GM12872 (cell line): ENCODE results near the gene TMEM106B.

Experiments
- TF ChIP-seq, protein P1 (sequence below): IDR thresholded peaks from 3 replicates; pipeline ENCODE4 v1.5.1; 2011; ENCODE audit warnings: low read depth, mild to moderate bottlenecking, low read length, moderate library complexity; ENCODE audit not compliant: insufficient read depth

Gene TMEM106B

DNA sequence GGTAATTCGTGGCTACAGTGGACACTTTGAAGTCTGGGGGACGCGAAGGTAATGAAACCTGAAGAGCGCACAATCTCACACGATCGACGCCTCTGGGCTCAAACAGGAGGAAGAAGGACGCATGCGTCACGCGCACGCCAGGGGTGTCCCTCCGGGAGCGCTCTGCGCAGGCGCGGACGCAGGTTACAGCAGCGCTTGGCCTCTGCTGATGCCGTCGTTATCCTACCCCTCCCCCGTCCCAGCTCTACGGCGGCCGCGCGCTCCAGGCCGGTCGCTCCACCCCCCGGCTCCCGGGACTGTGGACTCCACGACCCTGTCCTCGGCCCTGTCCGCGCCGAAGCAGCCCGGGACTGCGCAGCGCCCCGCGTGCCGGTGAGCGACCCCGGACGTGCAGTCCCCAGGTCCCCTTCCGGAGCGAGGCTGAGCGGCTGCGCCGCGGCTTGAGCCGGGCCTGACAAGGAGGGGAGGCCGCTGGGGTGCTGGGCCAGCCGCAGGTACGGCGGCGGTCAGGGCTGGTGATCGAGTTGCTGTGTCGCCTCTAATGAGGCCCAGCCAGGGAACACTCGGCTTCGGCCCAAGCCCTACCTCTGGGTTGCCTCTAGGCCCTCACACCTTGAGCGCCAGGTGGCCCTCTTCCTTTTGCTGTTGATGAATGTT is at the start of gene TMEM106B:
Gene TMEM106B, plus strand, starts transcription at position 241 of the 657 bp plus-strand sequence. CDS start 3,517 bp downstream, outside the sequence.
- TF ChIP-seq, protein P1, sequence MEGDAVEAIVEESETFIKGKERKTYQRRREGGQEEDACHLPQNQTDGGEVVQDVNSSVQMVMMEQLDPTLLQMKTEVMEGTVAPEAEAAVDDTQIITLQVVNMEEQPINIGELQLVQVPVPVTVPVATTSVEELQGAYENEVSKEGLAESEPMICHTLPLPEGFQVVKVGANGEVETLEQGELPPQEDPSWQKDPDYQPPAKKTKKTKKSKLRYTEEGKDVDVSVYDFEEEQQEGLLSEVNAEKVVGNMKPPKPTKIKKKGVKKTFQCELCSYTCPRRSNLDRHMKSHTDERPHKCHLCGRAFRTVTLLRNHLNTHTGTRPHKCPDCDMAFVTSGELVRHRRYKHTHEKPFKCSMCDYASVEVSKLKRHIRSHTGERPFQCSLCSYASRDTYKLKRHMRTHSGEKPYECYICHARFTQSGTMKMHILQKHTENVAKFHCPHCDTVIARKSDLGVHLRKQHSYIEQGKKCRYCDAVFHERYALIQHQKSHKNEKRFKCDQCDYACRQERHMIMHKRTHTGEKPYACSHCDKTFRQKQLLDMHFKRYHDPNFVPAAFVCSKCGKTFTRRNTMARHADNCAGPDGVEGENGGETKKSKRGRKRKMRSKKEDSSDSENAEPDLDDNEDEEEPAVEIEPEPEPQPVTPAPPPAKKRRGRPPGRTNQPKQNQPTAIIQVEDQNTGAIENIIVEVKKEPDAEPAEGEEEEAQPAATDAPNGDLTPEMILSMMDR = no peak; the same call in 1 of the 3 replicates

DNA sequence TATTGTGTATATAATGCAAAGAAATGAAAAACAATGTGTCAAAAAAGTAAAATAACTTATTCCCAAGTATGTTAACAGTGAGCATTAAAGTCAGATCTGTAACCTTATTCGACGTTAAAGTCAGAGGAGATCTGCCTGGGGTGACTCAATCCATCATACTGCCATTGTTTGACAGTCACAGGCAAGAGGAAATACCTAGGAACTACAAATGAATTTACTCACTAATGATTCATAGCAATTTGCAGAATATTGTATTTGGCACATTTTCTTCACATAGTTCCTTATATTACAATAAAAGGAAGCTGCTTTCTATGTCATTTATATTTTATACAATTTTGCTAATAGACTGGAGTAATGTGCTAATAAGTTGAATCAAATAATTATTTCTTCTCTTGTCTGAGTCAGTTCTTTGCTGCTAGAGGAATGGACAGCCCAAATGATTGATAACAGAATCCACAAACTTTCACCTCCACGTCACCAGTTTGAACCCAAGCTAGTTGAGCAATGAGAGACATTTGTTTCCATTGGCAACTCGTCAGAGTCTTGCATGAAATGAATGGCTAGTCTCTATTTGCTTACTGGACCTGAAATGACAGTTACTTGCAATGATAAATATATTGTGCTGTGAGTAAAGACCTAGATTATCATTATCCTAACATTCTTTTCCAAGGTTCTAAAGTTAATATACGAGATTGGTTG is 48.5 kb upstream of the TMEM106B start:
- TF ChIP-seq, protein P1 = no peak

- TF ChIP-seq, protein P1 = no peak
Measured at GRCh38 chr7:12173671-12174070, 37.4 kb upstream of the TMEM106B start.

DNA sequence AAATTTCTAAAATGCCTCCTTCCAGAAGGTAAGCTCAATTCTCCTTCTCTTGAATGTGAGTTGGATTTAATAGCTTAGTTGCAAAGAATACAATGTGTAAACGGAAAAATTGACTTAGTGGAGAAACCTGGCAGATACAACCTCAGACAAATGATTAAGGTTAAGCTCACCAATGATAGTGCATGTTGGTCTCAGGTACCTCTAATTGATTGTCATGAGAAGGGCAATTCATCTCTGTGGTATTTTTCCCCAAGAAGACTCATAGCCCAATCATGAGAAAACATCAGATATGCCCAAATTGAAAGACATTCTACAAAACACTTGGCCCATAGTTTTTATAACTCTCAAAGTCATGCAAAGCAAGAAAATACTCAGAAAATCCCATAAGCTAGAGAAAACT is 36.2 kb upstream of the TMEM106B start:
- TF ChIP-seq, protein P1 = no peak

DNA sequence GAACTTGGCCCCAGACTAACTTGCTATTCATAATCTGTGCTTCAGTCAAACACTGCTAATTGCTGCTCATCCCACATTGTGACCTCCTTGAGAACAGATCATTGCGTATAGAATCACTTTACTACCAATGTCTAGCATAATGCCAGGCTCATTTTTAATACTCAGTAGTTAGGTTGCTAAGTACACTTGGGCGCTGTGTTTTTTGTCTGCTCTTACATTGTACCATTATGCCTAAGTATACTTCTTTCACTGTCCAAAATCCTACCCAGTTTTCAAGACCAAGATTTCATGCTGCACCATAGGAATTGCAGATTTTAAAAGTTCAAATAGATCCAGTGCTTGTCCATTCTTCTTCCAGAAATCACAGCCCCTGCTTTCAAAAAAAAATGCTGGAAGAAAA is 32.8 kb upstream of the TMEM106B start:
- TF ChIP-seq, protein P1 = no peak

GRCh38 chr7:12194426-12194825 is 16.7 kb upstream of the TMEM106B start:
- TF ChIP-seq, protein P1 = no peak

DNA sequence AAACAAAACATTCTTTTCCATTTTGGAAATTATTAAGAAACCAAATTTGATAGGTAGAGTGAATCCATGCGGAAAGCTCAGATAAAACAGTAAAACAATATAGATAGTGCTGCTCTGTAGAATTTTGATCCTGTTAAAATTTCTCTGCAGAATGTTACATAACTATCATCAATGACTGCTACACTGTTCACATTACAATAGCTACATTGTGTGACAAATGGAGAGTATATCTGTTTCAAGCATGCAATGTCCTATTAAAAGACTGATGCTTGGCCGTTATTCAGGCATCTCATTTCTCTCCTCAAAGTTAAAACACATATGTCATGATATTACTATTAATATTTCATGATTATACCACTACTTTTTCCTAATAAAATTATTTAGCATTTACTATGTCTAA is 14.7 kb upstream of the TMEM106B start:
- TF ChIP-seq, protein P1 = no peak
